ENCODE data around the gene TMEM178A. TPM values are rescaled to one million over a fixed set of nuclear protein-coding genes. Genes with fewer than 3 reads are reported as not detected.

The TMEM178A gene
- total RNA-seq, 1 donor = 0.72 TPM

DNA sequence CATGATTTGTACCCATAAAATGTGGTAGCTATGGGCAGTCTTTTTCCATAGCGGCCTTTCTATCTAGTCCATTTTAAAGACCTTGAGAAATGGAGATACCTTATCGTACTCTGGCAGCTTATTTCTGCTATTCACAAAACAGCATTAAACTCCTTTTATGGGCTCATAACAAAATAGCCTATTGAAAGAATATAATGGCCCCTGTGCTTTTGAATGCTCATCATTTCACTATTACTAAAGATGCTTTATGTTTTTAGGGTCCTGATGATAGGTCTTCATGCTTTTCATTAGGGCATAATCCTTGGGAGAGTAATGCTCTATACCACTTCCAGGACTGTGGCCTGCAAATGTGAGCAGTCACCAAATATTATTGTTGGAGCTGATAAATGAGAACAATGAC, 7.3 kb upstream of the TMEM178A start:
- no peaks in the 10 kb centered on the region for H3K9me3 ChIP-seq (ENCODE audit: low read depth, low read length)
- TF ChIP-seq, protein P1, sequence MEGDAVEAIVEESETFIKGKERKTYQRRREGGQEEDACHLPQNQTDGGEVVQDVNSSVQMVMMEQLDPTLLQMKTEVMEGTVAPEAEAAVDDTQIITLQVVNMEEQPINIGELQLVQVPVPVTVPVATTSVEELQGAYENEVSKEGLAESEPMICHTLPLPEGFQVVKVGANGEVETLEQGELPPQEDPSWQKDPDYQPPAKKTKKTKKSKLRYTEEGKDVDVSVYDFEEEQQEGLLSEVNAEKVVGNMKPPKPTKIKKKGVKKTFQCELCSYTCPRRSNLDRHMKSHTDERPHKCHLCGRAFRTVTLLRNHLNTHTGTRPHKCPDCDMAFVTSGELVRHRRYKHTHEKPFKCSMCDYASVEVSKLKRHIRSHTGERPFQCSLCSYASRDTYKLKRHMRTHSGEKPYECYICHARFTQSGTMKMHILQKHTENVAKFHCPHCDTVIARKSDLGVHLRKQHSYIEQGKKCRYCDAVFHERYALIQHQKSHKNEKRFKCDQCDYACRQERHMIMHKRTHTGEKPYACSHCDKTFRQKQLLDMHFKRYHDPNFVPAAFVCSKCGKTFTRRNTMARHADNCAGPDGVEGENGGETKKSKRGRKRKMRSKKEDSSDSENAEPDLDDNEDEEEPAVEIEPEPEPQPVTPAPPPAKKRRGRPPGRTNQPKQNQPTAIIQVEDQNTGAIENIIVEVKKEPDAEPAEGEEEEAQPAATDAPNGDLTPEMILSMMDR (IDR thresholded peaks at IDR 0.05; ENCODE audit: extremely low read depth, low read depth, low read length) = no peak
- H2AFZ ChIP-seq (ENCODE audit: low read length) = no peak overlapping the region
- no peak overlapping the region for H3K4me3 ChIP-seq (ENCODE audit: insufficient read depth, low read length)
- H4K20me1 ChIP-seq (ENCODE audit: insufficient read depth, low read length) = no peaks in the 10 kb centered on the region
- no peak overlapping the region for H3K4me2 ChIP-seq (ENCODE audit: insufficient read depth, low read length)
- no peak overlapping the region for H3K27ac ChIP-seq (ENCODE audit: low read depth, low read length)
- H3K27me3 ChIP-seq (ENCODE audit: insufficient read depth, low read length) = no peaks in the 10 kb centered on the region
- H3K79me2 ChIP-seq (ENCODE audit: insufficient read depth, low read length) = no peaks in the 10 kb centered on the region
- no peak for DNase-seq (ENCODE audit: insufficient read length, low spot score, missing footprints)
- H3K36me3 ChIP-seq (ENCODE audit: insufficient read depth, low read length) = no peaks in the 10 kb centered on the region
- H3K4me1 ChIP-seq (ENCODE audit: insufficient read depth, low read length) = no peaks in the 10 kb centered on the region

GRCh38 chr2:39659765-39660611, 5.7 kb upstream of the TMEM178A start:
- Histone ChIP-seq H3K9me3 (ENCODE audit: low read depth, low read length) (no peaks in the 10 kb centered on the region), H3K27ac (ENCODE audit: low read depth, low read length) (no peak overlapping the region), H3K79me2 (ENCODE audit: insufficient read depth, low read length) (no peaks in the 10 kb centered on the region), H2AFZ (ENCODE audit: low read length) (no peak overlapping the region), H3K27me3 (ENCODE audit: insufficient read depth, low read length) (peaks cover 9% of the 10 kb centered on the region), H3K4me3 (ENCODE audit: insufficient read depth, low read length) (no peak overlapping the region), H3K4me1 (ENCODE audit: insufficient read depth, low read length) (no peaks in the 10 kb centered on the region), H3K36me3 (ENCODE audit: insufficient read depth, low read length) (no peaks in the 10 kb centered on the region), H3K4me2 (ENCODE audit: insufficient read depth, low read length) (no peak overlapping the region), H4K20me1 (ENCODE audit: insufficient read depth, low read length) (no peaks in the 10 kb centered on the region)
- TF ChIP-seq, protein P1 (IDR thresholded peaks at IDR 0.05; ENCODE audit: extremely low read depth, low read depth, low read length) = no peak
- DNase-seq (ENCODE audit: insufficient read length, low spot score, missing footprints) = no peak

DNA sequence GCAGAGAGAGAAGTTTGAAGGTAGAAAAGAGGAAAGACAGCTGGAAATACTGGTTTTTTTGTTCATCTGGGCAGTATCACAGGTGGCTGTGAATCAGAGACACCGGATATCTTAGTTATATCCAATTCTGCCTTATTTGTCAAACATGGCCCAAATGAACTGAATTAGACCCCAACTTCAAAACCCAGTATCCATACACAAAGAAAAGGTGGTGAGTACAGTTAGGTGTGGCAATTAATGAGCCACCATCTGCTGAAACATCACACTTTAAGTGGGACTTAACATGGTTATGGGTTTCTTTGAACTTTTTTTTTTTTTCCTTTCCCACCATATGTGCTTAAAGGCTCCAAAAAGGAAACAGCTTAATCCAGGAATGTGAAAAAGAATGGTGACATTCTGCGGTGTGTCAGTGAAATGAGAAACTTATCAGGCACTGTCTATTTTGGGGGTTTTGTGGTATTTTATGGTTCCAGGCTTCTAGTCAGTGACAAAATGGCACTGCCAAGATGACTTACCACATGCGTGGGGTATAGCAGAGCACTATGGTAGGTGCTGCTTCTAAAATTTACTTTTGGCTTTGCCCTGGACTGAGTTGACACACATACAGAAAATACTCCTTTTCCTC, 5.0 kb upstream of the TMEM178A start:
- DNase-seq (ENCODE audit: insufficient read length, low spot score, missing footprints) = no peak

More for the DNA sequence above, 5.0 kb upstream of the TMEM178A start:
- Histone ChIP-seq H4K20me1 (ENCODE audit: insufficient read depth, low read length) (no peaks in the 10 kb centered on the region), H3K79me2 (ENCODE audit: insufficient read depth, low read length) (no peaks in the 10 kb centered on the region), H3K4me2 (ENCODE audit: insufficient read depth, low read length) (no peak overlapping the region), H3K27ac (ENCODE audit: low read depth, low read length) (no peak overlapping the region), H2AFZ (ENCODE audit: low read length) (no peak overlapping the region), H3K9me3 (ENCODE audit: low read depth, low read length) (no peaks in the 10 kb centered on the region), H3K4me3 (ENCODE audit: insufficient read depth, low read length) (no peak overlapping the region), H3K27me3 (ENCODE audit: insufficient read depth, low read length) (peaks cover 14% of the 10 kb centered on the region), H3K4me1 (ENCODE audit: insufficient read depth, low read length) (no peaks in the 10 kb centered on the region), H3K36me3 (ENCODE audit: insufficient read depth, low read length) (no peaks in the 10 kb centered on the region)
- TF ChIP-seq, protein P1 (IDR thresholded peaks at IDR 0.05; ENCODE audit: extremely low read depth, low read depth, low read length) = no peak

All from osteoblast (primary cell).